ENCODE results near the gene GREB1. TPM values are rescaled to one million over a fixed set of nuclear protein-coding genes. Genes with fewer than 3 reads are reported as not detected.

GREB1 gene
- total RNA-seq, 6 donors from 2014 or later: 0.39 to 5.4 (median 1.6) TPM

DNA sequence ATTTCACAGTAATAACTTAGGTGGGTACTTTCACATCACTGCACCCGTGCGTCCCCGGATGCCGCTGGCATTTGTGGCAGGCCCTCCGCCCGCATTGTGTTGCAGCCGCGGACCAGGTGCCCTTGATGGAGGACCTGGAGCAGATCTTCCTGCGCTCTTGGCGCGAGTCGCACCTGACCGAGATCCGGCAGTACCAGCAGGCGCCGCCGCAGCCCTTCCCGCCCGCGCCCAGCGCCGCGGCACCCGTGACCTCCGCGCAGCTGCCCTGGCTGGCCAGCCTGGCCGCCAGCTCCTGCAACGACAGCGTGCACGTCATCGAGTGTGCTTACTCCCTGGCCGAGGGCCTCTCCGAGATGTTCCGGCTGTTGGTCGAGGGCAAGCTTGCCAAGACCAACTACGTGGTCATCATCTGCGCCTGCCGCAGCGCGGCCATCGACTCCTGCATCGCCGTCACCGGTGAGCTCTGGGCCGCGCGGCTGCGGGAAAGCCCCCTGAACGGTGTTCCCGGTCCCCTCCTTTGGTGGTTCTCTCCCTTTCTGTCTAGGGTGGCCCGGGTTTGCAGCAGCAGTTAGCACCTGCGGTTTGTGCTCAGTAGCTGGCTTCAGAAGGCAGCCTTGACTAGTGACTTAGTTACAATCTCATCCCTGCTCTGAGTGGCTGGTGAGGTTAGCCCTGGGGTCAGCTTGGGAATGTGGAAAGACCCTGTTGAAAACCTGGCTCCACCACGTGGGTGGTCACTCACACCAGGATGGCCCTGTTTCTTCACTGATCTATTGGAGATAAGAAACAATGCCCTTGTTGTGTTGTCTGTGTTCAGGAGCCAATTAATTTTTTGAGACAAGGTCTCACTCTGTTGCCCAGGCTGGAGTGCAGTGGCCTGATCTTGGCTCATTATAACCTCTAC is 59.1 kb downstream of the GREB1 start:
- ATAC-seq (ENCODE audit: low FRiP score in 2 of 2) (no peak), DNase-seq (peak in 1 of 2 donors; percentile 81)
- 94 to 96% methylated on average over 51 to 53 of the region's 53 CpGs for WGBS, 2 donors
- Histone ChIP-seq H3K4me3 (no peak overlapping the region), H3K4me1 (no peaks in the 10 kb centered on the region), H3K36me3 (no peaks in the 10 kb centered on the region), H3K27me3 (no peaks in the 10 kb centered on the region), H3K27ac (no peak overlapping the region), H3K9me3 (no peaks in the 10 kb centered on the region)
- TF ChIP-seq, protein P1, sequence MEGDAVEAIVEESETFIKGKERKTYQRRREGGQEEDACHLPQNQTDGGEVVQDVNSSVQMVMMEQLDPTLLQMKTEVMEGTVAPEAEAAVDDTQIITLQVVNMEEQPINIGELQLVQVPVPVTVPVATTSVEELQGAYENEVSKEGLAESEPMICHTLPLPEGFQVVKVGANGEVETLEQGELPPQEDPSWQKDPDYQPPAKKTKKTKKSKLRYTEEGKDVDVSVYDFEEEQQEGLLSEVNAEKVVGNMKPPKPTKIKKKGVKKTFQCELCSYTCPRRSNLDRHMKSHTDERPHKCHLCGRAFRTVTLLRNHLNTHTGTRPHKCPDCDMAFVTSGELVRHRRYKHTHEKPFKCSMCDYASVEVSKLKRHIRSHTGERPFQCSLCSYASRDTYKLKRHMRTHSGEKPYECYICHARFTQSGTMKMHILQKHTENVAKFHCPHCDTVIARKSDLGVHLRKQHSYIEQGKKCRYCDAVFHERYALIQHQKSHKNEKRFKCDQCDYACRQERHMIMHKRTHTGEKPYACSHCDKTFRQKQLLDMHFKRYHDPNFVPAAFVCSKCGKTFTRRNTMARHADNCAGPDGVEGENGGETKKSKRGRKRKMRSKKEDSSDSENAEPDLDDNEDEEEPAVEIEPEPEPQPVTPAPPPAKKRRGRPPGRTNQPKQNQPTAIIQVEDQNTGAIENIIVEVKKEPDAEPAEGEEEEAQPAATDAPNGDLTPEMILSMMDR (IDR thresholded peaks at IDR 0.05): no peak
- TF ChIP-seq POLR2A (IDR thresholded peaks at IDR 0.05) (no peak), POLR2AphosphoS5 (IDR thresholded peaks at IDR 0.05) (no peak), EP300 (IDR thresholded peaks at IDR 0.05) (no peak)

DNA sequence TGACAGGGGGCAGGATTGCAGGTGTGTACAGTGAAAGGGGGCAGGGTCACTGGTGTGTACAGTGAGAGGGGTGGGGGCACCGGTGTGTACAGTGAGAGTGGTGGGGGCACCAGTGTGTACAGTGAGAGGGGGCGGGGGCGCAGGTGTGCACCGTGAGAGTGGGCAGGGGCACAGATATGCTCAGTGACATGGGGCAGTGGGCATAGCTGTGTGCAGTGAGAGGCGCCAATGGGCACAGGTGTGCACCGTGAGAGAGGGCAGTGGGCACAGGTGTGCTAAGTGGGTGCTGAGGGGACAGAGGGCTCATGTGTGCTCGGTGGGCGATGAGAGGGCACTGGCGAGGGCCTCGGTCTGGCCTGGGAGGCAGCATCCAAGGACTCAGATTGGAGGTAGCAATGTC is 63.0 kb downstream of the GREB1 start:
- Histone ChIP-seq H3K27ac (no peak overlapping the region), H3K27me3 (no peaks in the 10 kb centered on the region), H3K4me3 (no peak overlapping the region), H3K36me3 (no peaks in the 10 kb centered on the region), H3K9me3 (no peaks in the 10 kb centered on the region), H3K4me1 (no peaks in the 10 kb centered on the region)
- ATAC-seq (ENCODE audit: low FRiP score in 2 of 2) (peak in 1 of 2 donors; percentile 23), DNase-seq (peak in 1 of 2 donors; percentile 45)
- WGBS, 2 donors: 94 to 96% methylated on average over 10 of the region's 10 CpGs
- TF ChIP-seq POLR2A (IDR thresholded peaks at IDR 0.05): no peak
- TF ChIP-seq, protein P1 (IDR thresholded peaks at IDR 0.05): no peak
- TF ChIP-seq EP300 (IDR thresholded peaks at IDR 0.05): no peak
- no peak for TF ChIP-seq POLR2AphosphoS5 (IDR thresholded peaks at IDR 0.05)

DNA sequence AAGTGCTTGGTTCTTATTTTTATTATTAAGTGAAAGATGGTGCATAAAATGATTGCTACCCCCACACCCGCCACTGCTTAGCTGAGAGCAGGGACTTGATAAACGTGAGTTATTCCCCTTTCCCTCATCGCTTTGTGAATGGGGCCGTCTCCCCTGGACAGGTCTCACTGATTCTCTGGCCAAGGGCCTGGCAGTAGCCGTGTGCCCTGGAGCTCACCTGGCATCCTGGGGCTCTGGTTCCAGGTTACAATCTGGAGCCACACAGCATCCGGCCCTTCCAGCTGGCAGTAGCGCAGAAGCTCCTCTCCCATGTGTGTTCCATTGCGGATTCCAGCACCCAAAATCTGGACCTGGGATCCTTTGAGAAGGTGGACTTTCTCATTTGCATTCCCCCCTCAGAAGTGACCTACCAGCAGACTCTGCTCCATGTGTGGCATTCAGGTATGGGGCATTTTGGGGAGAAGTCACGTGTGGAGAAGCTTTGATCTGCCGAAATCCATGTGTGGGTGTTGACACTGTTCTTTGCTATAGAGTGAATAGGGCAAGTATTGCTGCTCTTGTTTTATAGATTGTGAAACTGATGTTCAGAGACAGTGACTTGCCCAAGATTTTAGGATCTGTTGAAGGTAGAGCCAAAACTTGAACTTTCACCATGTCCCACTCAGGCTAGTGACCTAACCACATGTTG is 63.8 kb downstream of the GREB1 start:
- Histone ChIP-seq H3K27me3 (no peaks in the 10 kb centered on the region), H3K27ac (no peak overlapping the region), H3K9me3 (no peaks in the 10 kb centered on the region), H3K4me1 (no peaks in the 10 kb centered on the region), H3K4me3 (no peak overlapping the region), H3K36me3 (no peaks in the 10 kb centered on the region)
- WGBS, 2 donors: 93% methylated on average over 7 to 10 of the region's 10 CpGs
- ATAC-seq (ENCODE audit: low FRiP score in 2 of 2) (no peak), DNase-seq (no peak)
- TF ChIP-seq, protein P1 (IDR thresholded peaks at IDR 0.05): no peak
- no peak for TF ChIP-seq POLR2A (IDR thresholded peaks at IDR 0.05)

DNA sequence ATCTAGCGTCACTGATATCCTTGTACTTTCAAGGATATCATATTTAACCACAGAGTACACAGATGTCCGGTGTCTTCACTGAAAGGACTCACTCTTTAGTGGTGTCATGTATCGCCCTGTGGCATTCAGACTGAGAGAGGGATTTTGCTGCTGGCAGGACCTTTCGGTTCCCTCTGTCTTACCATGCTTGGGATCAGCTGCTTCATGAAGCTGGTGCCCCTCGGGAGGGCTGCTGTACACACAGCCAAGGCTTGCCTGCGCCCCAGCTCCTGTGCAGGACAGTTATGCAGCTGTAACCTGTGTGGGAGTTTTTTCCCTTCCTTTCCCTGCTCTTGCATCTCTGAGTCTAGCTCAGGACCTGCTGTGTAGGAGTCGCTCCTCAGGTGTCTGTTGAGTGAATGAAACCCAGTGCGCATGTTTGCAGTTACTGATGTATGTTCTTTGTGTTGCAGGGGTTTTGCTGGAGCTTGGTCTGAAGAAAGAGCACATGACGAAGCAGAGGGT is 64.4 kb downstream of the GREB1 start:
- H3K27me3 ChIP-seq: no peaks in the 10 kb centered on the region
- WGBS, 2 donors: 72 to 82% methylated on average over 5 to 9 of the region's 9 CpGs
- no peak overlapping the region for H3K4me3 ChIP-seq
- no peaks in the 10 kb centered on the region for H3K36me3 ChIP-seq
- DNase-seq: no peak
- no peaks in the 10 kb centered on the region for H3K4me1 ChIP-seq
- ATAC-seq (ENCODE audit: low FRiP score in 2 of 2): no peak
- H3K9me3 ChIP-seq: no peaks in the 10 kb centered on the region
- no peak overlapping the region for H3K27ac ChIP-seq
- TF ChIP-seq, protein P1 (IDR thresholded peaks at IDR 0.05): no peak
- no peak for TF ChIP-seq EP300 (IDR thresholded peaks at IDR 0.05)
- TF ChIP-seq POLR2AphosphoS5 (IDR thresholded peaks at IDR 0.05): no peak
- TF ChIP-seq POLR2A (IDR thresholded peaks at IDR 0.05): no peak

Data from upper lobe of left lung (tissue), 6 donors.